ENCODE measurements around the gene ECEL1. TPM values are rescaled to one million over a fixed set of nuclear protein-coding genes. Genes with fewer than 3 reads are reported as not detected.
"Not testable (repeated sequence)": the region's sequence is repeated elsewhere in the genome, so short reads cannot be mapped to it uniquely, and the experiment has no call there.

The ECEL1 gene, protein sequence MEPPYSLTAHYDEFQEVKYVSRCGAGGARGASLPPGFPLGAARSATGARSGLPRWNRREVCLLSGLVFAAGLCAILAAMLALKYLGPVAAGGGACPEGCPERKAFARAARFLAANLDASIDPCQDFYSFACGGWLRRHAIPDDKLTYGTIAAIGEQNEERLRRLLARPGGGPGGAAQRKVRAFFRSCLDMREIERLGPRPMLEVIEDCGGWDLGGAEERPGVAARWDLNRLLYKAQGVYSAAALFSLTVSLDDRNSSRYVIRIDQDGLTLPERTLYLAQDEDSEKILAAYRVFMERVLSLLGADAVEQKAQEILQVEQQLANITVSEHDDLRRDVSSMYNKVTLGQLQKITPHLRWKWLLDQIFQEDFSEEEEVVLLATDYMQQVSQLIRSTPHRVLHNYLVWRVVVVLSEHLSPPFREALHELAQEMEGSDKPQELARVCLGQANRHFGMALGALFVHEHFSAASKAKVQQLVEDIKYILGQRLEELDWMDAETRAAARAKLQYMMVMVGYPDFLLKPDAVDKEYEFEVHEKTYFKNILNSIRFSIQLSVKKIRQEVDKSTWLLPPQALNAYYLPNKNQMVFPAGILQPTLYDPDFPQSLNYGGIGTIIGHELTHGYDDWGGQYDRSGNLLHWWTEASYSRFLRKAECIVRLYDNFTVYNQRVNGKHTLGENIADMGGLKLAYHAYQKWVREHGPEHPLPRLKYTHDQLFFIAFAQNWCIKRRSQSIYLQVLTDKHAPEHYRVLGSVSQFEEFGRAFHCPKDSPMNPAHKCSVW
- not detected in 2 replicates for total RNA-seq (ENCODE audit: low replicate concordance)

DNA sequence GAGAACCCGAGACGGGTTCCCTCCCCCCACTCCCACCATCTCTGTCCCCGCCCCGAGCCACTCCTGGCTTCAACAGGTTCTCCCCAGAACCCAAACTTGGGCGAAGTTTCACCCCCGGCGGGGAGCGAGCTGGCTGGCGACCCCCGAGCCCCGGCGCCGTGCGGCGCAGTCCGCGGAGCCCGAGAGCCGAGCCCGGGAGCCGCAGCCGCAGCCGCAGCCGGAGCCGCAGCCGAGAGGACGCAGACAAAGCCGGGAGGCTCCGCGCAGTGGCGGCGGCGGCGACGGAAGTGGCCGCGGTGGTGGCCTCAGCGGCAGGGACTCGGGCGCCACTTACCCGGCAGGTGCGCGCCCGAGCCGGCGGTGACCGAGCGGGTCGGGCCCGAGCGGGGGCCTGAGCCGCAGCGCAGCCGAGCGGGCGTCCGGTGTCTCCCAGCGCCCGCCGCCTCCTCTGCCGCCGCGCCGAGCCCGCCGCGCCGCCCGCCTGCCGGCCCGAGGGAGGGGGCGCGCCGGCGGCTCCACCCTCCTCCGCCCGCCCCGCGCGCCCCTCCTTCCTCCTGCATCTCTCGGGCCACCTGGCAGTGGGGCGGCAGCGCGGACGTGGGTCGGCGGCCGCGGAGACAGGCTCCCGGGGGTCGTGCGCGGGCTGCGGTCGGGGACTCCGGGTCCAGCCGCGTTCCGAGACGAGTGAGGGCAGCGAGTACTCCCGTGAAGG is at the start of gene ECEL1:
ECEL1 (minus strand) TSS at position 450 of the 712 bp plus-strand sequence. CDS start 1,181 bp downstream, outside the sequence.
- H3K4me3 ChIP-seq (ENCODE audit: low read depth, low read length), result no peak within 1 kb of the TSS
- TF ChIP-seq, protein P1, sequence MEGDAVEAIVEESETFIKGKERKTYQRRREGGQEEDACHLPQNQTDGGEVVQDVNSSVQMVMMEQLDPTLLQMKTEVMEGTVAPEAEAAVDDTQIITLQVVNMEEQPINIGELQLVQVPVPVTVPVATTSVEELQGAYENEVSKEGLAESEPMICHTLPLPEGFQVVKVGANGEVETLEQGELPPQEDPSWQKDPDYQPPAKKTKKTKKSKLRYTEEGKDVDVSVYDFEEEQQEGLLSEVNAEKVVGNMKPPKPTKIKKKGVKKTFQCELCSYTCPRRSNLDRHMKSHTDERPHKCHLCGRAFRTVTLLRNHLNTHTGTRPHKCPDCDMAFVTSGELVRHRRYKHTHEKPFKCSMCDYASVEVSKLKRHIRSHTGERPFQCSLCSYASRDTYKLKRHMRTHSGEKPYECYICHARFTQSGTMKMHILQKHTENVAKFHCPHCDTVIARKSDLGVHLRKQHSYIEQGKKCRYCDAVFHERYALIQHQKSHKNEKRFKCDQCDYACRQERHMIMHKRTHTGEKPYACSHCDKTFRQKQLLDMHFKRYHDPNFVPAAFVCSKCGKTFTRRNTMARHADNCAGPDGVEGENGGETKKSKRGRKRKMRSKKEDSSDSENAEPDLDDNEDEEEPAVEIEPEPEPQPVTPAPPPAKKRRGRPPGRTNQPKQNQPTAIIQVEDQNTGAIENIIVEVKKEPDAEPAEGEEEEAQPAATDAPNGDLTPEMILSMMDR (IDR thresholded peaks at IDR 0.05; ENCODE audit: insufficient read depth, low read length), result no peak
- no peak for DNase-seq (ENCODE audit: low read depth)

DNA sequence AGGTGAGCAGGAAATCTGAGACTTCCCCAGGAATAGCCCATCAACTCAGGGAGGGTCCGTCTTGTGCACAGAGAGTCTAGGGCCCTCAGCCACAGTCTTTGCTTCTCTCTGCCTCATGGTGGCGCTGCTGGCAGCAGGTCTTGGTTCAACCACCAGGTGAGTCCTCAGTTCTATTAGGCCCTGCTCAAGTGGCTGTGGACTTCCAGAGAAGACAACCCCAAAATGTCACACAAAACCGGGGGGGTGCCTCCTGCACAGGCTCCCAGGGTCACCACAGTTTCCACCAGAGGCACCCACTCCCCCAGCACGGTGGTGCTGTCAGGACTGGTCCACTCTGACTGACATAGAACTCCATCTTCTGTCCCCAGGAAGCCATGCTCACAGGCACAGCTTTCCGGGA is 49.4 kb upstream of the ECEL1 start:
- TF ChIP-seq, protein P1 (IDR thresholded peaks at IDR 0.05; ENCODE audit: insufficient read depth, low read length), result peak; percentile 13
- H3K4me3 ChIP-seq (ENCODE audit: low read depth, low read length), result no peak overlapping the region
- no peak for DNase-seq (ENCODE audit: low read depth)

DNA sequence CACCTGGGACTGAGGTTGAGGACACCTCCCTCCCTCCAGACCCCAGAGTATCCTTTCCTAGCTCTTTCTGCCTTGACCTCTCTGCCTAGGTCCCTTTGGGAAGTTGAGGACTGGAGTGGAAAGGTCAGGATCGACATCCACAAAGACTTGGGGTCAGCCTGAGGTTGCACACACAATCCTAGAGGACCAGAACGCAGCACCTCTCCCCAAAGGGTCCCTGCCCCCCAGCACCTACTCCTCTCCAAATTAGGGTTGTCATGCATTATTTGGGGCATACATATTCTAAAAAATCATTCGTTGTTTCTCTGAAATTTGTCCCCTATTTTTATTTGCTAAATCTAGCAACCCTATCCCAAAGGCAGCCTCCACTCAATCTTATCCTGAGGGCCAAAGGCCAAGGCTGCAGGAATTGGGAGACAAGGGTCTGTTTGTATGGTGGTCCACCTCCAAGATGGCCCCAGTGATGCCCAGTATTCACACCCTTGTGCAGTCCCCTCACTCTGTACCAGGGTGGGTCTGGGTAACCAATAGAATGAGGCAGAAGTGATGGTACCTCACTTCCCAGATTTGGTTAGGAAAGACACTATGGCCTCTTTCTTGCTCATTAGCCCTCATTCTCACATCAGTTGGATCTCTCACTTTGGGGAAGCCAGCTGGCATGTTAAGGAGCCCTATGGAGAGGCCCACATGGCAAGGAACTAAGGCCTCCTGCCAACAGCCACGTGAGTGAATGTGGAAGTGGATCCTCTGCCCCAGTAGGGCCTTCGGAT is 48.3 kb upstream of the ECEL1 start:
- H3K4me3 ChIP-seq (ENCODE audit: low read depth, low read length), result no peak overlapping the region
- DNase-seq (ENCODE audit: low read depth), result no peak
- TF ChIP-seq, protein P1 (IDR thresholded peaks at IDR 0.05; ENCODE audit: insufficient read depth, low read length), result no peak

DNA sequence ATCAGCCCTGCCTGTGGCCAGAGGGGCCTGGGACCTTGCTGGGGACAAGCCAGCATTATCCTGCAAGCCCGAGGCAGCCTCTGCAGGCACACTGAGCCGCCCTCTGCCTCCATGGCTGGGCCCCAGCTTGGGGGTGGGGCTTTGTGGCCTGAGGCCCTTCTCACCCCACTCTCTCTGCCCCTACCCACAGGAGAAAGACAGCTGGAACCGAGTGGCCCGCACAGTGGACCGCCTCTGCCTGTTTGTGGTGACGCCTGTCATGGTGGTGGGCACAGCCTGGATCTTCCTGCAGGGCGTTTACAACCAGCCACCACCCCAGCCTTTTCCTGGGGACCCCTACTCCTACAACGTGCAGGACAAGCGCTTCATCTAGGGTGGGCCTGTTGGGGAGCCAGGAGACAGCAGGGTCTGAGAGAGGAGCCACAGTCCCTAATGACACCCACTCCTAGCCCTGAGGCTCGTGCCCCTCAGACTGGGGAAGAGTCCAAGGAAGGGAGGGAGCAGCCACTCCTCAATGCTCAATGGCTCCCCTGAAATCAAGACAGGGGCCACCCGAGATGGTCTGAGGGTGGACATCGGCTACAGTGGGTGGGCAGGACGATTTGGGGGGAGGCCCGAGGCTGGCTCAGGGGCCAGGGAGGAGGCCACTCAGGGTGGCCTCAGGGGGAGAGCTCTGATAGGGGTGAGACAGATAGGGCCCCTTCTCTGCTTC is 47.5 kb upstream of the ECEL1 start:
- H3K4me3 ChIP-seq (ENCODE audit: low read depth, low read length), result no peak overlapping the region
- TF ChIP-seq, protein P1 (IDR thresholded peaks at IDR 0.05; ENCODE audit: insufficient read depth, low read length), result no peak
- no peak for DNase-seq (ENCODE audit: low read depth)

DNA sequence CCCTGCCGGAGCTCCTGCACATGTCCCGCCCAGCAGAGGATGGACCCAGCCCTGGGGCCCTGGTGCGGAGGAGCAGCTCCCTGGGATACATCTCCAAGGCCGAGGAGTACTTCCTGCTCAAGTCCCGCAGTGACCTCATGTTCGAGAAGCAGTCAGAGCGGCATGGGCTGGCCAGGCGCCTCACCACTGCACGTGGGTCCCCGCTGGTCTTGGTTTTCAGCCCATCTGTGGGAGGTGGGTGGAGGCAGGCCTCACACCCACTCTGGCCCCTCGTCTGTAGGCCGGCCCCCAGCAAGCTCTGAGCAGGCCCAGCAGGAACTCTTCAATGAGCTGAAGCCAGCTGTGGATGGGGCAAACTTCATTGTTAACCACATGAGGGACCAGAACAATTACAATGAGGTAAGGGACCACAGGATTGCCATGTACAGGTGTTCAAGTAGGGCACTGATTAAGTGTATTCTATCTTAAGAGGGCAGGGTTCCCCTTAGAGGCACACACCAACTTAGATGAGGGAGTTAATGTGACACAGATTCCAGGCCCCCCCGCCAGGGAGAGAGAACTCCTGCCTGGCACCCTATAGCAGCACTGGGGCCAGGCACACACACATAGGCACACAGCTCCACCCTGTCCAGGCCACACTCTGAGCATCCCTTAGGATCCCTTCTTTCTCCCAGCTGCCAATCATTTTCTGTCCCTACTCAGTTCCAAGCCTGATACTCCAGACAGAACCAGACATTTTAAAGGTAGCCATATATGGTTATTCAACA is 46.5 kb upstream of the ECEL1 start:
- DNase-seq (ENCODE audit: low read depth), result peak; percentile 4
- TF ChIP-seq, protein P1 (IDR thresholded peaks at IDR 0.05; ENCODE audit: insufficient read depth, low read length), result no peak
- no peak overlapping the region for H3K4me3 ChIP-seq (ENCODE audit: low read depth, low read length)

DNA sequence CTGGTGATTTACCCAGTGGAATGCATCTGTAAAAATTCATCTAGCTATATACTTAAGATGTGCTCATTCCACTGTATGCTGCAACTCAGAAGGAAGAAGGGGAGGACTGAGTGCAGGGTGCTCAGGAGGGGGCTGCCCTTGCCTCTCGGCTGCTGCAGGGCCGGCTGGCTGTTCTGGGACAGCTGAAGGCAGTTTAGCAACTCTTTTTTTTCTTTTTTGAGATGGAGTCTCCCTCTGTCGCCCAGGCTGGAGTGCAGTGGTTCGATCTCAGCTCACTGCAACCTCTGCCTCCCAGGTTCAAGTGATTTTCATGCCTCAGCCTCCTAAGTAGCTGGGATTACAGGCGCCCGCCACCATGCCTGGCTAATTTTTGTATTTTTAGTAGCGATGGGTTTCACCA is 45.2 kb upstream of the ECEL1 start:
- DNase-seq (ENCODE audit: low read depth); H3K4me3 ChIP-seq (ENCODE audit: low read depth, low read length): not testable (repeated sequence)

All from fibroblast of the aortic adventitia (primary cell).